Right ventricle myocardium superior (tissue), 1 donor: ENCODE data around the gene TGM1. TPM values are rescaled to one million over a fixed set of nuclear protein-coding genes. Genes with fewer than 3 reads are reported as not detected.

Experiments
- ATAC-seq: fragments of 200-7000 bp; cut with Tn5 transposase; one replicate; pipeline ENCODE4 v1.9.1; 2020; ENCODE audit warnings: mild to moderate bottlenecking; ENCODE audit not compliant: poor library complexity
- DNase-seq: peaks from one replicate; pipeline ENCODE4 v3.0.0-alpha.2; 2020
- intact Hi-C: fragments of 100-400 bp; cut with DNase I; formaldehyde crosslinking; loops from one replicate; pipeline ENCODE4 v1.11.2; 2022
- total RNA-seq: library from RNA; stranded (reverse); fragmentation: NEBNext Ultra II Directional; extraction: Animal tissue kit (Norgen Biotek cat#: 25700); gene quantifications from one replicate; pipeline ENCODE4 v1.2.1, GENCODE V29; 2021
- donor health status: DM: no; HTN: yes; CAD: no; lungs with severe emphysema.

Gene TGM1
- total RNA-seq, 1 donor from 2014 or later: 1.1 TPM

DNA sequence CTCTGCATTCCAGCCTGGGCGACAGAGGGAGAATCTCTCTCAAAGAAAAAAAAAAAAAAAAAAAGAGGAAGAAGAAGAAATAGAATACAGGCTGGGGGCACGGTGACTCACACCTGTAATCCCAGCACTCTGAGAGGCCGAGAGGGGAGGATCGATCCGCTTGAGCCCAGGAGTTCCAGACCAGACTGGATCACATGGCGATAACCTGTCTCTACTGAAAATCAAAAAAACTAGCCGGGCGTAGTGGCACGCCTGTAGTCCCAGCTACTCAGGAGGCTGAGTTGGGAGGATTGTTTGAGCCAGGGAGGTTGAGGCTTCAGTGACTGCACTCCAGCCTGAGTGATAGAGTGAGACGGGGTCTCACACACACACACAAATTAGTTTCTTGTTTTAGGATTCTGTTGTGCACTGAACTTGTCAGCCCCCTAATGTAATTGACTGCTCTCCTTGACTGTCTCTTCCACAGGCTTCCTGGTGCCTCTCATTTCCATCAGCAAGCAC is 19.6 kb downstream of the TGM1 start:
- intact Hi-C loops: loop anchor here (2.0 kb wide), 1 partner anchor 53 kb away; no protein-coding TSS in a partner anchor
- DNase-seq (no peak), ATAC-seq (peak; percentile 0)

DNA sequence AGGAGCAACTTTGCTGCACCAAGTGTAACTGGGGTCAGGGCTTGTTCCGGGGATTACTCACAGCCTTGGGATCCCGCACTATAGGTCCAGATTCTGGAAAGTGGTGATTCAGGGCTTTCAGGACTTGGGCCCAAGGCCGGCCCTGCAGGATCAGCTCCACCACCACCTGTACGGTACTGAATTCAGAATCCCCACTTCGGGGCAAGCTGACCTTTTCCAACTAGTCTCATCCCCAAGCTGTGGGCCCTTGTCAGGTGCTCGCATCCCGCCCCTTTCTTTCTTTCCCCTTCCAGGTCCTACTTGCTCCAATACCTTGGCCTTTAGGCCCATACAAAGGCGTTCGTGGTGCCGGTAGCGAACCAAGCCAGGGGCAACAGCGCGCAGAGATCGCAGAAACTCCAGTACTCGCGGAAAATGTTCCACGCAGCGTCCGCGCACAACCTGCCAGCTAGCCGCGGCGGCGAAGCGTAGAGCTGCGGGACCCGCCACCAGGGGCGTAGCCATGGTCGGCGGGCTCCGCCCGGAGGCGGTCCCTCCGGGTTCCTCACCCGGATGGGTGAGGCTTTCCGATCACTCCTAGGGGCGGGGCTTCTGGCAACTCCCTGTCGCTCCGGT is 21.0 kb downstream of the TGM1 start:
- DNase-seq (peak; percentile 94), ATAC-seq (peak; percentile 95)
- intact Hi-C loops: loop anchor here (2.0 kb wide), 1 partner anchor 55 kb away; no protein-coding TSS in a partner anchor

DNA sequence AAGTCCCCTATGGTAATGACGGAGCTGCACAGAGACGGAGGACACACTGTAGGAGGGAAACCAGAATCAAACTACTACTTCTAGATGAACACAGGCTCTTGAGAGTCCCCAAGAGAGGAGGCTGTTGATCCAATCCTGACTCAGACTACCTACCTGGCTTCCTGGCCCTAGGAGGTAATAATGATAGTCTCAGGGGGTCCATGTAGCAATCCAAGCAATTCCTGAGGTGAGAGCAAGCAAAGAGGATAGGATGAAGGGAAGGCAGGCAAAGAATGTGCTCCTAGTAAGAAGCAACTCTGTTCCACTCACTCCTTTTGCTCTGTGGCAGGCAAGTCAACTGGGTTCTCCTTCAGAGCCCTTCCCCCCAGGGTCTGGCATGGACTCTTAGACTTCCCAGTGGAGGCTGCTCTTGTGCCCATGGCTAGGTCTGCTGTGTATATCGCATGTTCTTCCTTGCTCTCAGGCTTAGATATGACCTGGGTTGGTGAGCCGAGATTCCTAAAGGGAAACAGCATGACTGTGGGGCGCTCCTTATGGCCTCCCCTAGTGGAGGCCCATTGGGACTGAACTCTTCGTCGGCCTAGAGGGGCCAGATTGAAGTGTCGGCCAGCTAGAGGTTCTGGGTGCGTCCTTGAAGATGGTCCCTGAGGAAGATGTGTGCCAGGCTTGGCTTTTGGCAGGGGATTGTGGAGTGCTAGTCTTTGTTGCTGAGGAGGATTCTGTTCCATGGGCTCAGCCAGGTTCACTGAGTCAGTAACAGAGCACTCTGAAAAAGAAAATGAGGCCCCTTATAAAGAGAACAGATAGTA is 22.7 kb downstream of the TGM1 start:
- intact Hi-C loops: no loop called here
- DNase-seq (no peak), ATAC-seq (no peak)

DNA sequence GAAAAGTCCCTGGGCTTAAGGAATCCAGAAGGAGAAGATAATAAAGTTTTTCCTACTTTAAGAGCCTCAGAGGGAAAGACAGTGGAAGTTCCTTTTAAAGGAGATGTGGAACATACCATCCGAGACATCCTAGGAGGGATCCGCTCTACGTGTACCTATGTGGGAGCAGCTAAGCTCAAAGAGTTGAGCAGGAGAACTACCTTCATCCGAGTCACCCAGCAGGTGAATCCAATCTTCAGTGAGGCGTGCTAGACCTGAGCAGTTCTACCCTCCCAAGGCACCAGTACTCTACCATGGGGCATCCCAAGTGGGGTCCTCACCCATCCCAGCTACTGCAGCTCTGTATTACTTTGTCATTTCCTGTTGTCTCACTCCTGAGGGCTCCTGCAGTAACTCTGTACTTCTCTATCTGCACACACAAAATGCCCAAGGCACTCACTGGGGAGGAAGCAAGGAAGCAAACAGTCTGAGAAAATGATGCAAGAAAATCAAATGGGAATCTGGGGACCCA is 24.4 kb downstream of the TGM1 start:
- intact Hi-C loops: no loop called here
- ATAC-seq: no peak
- DNase-seq: no peak

DNA sequence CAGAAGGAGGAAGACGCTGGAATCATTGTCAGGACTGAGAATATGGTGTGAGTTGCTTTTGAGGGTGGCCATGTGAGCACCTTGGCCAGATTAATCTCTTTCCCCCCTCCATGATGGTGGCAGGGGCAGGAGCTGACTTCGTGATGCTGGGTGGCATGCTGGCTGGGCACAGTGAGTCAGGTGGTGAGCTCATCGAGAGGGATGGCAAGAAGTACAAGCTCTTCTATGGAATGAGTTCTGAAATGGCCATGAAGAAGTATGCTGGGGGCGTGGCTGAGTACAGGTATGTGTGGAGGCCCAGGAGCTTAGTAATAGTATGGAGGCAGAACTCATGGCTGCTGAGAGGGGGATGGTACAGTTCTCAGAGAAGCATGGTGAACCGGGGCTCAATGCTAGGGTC is 24.9 kb downstream of the TGM1 start:
- intact Hi-C loops: no loop called here
- ATAC-seq: no peak
- DNase-seq: no peak

DNA sequence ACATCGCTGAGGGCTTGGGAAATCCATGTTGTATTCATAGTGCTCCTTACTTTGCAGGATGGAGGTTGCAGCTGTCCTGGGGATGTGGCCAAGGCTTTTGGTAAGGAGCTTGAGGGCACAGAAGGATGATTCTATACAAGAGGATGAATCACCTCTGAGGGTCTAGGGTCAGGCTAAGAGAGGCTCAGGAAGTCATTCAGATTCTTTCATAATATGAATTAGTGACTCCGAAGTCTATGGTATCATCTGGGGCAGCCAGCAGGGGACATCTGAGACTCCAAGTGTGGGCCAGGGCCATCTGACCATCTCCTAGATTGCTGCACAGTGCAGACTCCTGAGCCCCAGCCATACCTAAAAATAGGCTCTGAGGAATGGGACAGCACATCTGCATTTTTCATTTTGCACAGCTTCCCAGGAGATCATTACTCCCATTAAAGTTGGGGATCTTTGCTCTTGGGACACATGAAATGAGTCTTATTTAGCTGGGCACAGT is 25.5 kb downstream of the TGM1 start:
- ATAC-seq: no peak
- DNase-seq: no peak
- intact Hi-C loops: no loop called here

DNA sequence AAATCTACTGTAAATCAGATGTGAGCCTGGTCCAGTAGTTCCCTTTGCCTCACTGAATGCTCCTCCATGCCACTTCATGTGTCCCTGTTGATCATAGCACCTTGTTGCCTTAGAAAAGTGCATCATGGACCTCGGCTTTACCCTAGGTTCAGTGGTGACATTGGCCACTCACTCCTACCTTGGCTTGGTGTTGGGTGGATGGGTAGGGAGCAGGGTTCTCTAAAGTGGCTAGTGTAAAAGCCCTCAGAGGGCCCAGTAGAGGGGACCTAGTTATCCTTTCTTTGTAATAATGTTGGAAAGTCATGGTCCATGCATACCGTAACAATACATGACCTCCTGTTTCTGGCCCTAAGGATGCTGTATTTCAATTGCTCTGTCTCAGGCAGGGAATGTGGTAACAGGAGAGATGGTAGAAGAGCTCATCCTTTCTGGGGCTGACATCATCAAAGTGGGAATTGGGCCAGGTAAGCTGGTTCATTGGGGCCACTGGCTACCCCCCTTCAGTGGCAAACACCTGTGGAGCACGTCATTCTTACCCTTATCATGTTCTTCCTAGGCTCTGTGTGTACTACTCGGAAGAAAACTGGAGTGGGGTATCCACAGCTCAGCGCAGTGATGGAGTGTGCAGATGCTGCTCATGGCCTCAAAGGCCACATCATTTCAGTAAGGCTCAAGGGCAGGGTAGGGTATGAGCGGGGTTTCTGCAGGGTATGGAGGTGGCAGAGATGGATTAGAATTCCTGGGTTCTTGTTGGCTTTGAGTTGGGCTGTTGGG is 26.1 kb downstream of the TGM1 start:
- ATAC-seq (no peak), DNase-seq (no peak)
- intact Hi-C loops: no loop called here

DNA sequence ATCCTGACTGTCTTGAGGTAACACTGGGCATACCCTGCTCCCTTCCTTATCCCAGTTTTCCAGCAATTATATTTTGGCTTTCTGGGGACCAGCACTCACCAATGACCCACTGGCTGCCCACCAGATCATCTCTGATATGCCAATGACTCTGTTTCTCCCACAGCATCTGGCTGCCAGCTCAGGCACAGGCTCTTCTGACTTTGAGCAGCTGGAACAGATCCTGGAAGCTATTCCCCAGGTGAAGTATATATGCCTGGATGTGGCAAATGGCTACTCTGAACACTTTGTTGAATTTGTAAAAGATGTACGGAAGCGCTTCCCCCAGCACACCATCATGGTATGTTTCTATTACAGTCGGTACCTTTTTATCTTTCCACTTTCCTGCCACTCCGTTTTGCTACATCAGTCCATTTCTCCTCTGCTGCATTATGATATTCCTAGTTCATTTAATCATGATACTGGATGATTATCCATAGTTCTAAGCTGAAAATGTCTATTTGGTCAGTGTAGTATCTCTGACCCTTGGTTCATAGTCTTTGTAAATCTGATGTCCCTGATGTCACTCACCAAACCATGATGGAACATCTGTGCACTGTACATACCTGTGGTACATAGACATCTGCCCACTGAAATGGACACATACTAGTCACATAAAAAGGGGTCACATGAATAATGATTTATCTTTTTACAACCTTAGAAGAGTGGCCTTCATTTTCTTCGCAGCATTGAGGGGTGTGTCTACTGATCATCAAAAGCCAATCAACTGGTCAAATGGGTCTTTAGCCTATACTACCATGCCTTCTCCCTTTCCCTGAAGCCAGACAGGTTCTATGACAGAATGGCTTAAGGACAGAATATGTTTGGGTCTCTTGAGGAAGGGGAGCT is 26.9 kb downstream of the TGM1 start:
- DNase-seq (no peak), ATAC-seq (no peak)
- intact Hi-C loops: no loop called here

DNA sequence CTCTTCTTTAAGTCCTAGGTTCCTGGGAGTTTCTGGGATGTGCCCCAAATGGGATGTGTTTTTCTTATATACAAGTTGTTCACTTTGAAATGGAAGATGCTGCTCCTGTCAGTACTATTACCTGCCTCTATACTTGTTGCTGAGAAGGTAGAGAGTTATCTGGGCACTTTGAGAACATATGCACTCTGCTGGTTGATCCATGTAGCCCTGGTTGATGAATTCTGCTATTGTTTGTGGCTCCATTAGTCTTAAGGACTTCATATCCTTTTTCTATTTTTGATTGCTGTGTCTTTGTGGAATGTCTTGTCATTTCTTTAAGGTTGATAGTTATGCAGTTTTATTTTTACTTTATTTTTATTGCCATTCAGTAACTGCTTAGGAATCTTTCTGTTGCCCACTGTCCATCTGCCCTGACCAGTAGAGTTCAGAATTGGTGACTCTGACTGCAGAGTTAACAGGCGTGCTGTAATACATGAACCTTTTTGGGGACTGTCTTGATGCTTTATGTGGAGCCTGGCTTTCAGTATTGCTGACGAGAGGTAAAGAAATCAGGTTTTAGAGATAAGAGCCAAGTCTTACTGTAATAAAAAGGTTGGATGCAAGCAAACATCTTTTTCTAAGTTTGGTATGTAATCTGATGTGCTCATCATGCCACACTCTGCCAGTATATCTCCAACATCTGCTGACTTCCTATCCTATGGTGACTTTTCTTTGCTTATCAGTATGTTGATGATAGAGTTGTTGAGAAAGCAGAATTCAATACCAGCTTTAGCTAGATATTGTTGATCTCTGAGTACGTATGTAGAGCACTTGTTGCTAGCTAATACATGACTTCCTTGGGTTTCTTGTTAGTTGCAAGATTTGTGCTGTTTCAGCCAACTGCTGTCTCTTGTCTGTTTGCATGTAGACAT is 28.6 kb downstream of the TGM1 start:
- intact Hi-C loops: no loop called here
- ATAC-seq (no peak), DNase-seq (no peak)

DNA sequence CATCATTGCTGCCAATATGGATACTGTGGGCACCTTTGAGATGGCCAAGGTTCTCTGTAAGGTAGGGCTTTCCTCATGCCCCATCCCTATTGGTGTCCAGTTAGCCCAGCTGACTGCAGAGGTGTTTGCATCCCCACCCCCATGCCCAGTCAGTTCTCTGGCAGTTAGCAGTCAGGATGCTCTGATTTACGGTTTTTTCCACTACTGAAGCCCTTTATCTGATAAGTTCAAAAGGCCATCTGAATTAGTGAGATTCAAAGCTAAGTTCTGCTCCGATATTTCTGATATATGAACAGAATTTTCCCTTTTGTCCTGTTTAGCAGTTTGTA is 29.5 kb downstream of the TGM1 start:
- ATAC-seq (no peak), DNase-seq (no peak)
- intact Hi-C loops: no loop called here

DNA sequence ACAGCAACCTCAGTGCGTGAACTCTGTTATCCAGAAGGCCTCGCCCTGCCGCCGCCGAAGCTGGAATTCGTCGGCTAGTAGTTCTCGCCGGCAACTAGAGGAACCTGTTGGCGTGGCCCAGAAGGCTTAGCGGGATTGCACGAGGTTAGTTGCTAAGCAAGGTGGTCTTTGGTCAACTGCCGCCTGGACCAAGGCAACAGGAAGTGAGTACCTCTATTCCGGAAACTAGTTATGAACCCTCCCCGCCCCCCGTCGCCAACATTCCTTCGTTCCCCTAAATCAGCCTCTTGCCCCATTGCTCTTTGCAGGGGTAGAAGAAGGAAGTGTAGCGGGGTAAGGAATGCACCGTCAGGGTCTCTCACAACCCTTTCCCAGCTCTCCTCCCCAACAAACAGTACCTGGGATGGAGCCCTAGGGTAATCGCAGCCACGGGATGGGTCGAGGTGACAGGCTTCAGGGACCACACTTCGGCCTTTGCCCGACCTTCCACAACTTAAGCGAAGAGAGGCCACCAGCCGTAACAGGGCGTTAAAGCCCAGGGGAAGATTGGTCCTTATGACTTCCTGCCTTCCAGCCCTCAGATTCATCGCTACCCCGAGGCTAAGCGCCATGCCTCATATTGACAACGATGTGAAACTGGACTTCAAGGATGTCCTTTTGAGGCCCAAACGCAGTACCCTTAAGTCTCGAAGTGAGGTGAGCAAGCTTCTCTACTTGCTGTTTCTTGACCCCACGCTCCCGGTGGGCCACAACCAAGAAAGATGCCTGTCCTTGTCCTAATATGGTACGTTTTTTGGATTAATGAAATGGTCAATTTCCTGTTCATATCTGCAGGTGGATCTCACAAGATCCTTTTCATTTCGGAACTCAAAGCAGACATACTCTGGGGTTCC is 30.1 kb downstream of the TGM1 start, which contains the start of gene GMPR2:
GMPR2 (plus strand) TSS at position 285 of the 893 bp plus-strand sequence; CDS start at position 610, 325 bp downstream.
- peak; percentile 81 for ATAC-seq
- intact Hi-C loops: no loop called here
- peak; percentile 87 for DNase-seq

DNA sequence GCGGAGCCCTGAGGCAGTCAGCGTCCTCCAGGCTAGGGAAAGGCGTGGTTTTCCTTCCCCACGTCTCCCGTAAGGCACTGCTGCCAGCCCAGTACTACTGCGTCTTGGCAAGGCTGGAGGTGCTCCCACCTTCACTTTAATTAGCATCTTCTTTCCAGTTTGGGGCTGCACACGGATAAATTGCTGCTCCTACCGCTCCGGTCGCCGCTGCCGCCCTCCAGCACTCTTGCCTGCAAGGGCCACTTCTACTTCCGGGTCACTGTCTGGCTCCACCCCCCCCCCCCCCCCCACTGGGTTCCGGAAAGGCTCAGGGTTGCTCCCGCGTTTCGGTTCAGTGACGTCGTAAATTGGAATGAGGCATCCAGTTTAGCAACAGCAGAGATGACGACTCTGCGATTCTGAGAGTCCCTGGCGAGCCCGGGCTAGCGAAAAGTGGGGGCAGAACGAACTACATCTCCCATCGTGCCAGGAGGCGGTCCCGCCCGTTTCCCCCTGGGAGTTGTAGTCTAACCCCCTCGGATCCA is 30.8 kb downstream of the TGM1 start, which contains the start of gene NEDD8:
NEDD8 (minus strand) TSS at position 247 of the 524 bp plus-strand sequence; CDS start at position 147, 100 bp downstream.
- peak; percentile 92 for ATAC-seq
- intact Hi-C loops: no loop called here
- peak; percentile 95 for DNase-seq

DNA sequence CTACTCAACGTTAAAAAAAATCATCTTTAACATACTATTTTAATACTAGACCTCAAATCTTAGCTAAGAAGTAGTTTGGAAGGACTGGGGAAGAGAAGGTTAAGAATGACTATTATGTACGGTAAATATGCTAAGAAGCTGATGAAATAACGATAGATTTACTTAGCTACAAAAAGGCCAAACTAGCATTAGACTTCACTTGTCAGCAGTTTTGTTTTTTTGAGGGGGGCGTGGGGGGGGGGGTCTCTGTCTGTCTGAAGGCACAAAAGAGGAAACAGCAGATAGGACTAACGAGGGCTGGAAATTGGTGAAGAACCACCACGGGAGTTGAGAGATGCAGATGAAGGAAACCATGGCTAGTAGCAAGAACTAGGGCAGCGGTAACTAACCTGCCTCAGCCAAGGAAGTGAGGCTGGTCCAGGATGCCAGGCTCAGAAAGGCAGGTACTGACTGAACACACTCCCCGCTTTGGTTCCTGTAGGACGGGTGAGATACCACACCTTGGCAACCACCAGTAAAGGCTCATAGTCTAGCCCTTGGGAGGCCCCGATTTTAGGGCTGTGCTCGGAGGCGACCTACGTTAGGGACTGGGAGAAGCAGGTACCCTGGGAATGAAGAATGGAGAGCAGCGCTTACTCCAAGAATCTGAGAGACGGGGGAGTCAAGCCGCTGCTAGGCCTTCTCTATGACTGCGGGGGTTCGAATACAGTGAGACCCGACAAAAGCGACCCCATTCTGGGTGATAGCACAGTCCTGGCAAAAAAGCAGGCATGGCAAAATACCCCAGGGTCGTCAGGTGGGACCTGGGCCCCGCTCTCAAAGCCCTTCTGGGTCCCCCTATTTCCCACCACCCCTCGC is 31.5 kb downstream of the TGM1 start:
- DNase-seq: no peak
- no peak for ATAC-seq
- intact Hi-C loops: no loop called here

DNA sequence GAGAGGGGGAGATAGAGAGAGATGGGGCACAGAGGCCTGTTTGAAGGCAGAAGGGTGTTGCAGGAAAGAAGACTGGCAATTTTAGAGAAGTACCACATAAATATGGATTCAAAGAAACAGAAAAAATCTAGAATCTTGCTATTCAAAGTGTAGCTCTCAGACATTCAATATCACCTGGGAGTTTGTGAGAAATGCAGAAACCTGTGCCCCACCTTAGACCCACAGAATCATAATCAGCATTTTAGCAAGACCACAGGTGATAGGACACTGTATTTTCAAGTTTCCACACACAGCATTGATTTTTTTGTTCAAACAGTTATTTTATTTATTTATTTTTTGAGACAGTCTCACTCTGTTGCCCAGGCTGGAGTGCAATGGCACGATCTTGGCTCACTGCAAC is 34.1 kb downstream of the TGM1 start:
- no peak for DNase-seq
- no peak for ATAC-seq
- intact Hi-C loops: no loop called here

DNA sequence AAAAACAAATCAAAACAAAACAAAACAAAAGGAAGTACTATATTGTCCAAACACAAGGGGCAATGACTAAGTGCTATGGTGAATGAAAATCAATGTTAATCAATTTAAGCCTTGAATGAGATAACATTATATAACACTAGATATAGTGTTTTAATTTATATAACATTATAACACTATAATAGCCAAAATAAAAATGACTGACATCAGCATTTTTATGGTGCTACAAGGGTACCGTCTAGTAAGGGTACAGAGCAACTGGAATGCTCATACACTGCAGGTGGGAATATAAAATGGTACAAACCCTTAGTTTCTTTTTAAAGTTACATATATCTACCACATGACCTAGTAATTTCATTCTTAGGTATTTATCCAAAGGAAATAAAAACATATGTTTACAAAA is 36.5 kb downstream of the TGM1 start:
- intact Hi-C loops: no loop called here
- no peak for ATAC-seq
- no peak for DNase-seq
